ENCODE results near the gene MANSC4.

DNA sequence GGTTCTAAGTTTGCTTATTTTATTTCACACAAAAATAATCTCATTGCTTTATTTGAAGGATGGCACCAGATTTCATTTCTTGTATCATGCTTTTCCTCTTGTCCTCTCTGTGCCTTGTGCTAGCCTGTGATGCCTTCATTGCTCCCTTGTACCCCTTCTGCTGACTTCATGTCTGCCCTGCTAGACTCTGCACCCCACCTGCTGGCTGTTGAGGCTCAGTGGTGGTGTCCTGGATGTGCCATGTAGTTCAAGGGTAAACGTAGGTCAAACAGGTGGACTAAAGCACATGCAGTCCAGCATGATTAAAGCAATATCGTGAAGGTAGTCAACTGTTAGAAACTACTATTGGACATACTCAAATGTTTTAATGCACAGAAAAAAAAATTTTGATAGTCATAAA is 47.8 kb downstream of the MANSC4 start:
- TF ChIP-seq ELF4 (IDR thresholded peaks at IDR 0.05) = no peak
- no peak for TF ChIP-seq HDGF (IDR thresholded peaks at IDR 0.05; ENCODE audit: borderline replicate concordance)
- no peak for TF ChIP-seq SP1 (IDR thresholded peaks at IDR 0.05)
- TF ChIP-seq FOXA1 (IDR thresholded peaks at IDR 0.05) = no peak
- TF ChIP-seq FOXM1 (IDR thresholded peaks at IDR 0.05; ENCODE audit: borderline replicate concordance) = no peak
- no peak for TF ChIP-seq L3MBTL2 (conservative IDR thresholded peaks at IDR 0.05)
- no peak for TF ChIP-seq CTBP1 (IDR thresholded peaks at IDR 0.05; ENCODE audit: borderline replicate concordance)
- TF ChIP-seq SUZ12 (IDR thresholded peaks at IDR 0.05) = no peak
- TF ChIP-seq TARDBP (IDR thresholded peaks at IDR 0.05) = no peak
- no peak for TF ChIP-seq FOXK2 (IDR thresholded peaks at IDR 0.05)
- TF ChIP-seq NFRKB (IDR thresholded peaks at IDR 0.05) = no peak
- no peak for TF ChIP-seq ARNT (IDR thresholded peaks at IDR 0.05)
- no peak for TF ChIP-seq BHLHE40 (IDR thresholded peaks at IDR 0.05; ENCODE audit: borderline replicate concordance)
- TF ChIP-seq PKNOX1 (IDR thresholded peaks at IDR 0.05) = no peak
